Hematopoietic multipotent progenitor cell treated with erythropoietin and hydrocortisone succinate and interleukin-3 and kit ligand, for 15 days (in vitro differentiated cells): Measurements from ENCODE around the gene BLNK.

Experiments used
- DNase-seq: peaks from one replicate; pipeline ENCODE4 v3.0.0-alpha.2; 2015; ENCODE audit warnings: low spot score

The BLNK gene

DNA sequence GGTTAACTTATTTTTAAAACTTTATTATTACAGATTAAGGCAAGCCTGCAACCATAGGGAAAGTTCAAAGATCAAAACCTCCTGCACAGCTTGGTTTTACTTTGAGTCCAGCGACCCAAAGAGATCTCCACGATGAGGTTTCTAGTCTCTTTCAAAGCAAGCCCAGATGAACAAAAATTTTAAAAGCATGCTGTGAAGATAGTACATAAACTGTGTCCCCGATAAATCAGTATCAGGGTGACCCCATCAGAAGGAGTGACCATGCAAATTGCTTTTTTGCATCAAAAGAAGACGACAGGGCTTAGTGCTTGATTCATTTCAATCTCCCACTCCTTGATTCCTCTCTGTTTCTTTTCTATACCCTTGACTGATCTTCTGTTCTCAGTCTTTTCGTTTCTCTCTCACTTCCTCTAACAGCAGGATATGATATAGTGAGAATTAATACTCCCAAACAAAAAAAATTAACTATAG, 16.8 kb upstream of the BLNK start:
- DNase-seq = no peak

DNA sequence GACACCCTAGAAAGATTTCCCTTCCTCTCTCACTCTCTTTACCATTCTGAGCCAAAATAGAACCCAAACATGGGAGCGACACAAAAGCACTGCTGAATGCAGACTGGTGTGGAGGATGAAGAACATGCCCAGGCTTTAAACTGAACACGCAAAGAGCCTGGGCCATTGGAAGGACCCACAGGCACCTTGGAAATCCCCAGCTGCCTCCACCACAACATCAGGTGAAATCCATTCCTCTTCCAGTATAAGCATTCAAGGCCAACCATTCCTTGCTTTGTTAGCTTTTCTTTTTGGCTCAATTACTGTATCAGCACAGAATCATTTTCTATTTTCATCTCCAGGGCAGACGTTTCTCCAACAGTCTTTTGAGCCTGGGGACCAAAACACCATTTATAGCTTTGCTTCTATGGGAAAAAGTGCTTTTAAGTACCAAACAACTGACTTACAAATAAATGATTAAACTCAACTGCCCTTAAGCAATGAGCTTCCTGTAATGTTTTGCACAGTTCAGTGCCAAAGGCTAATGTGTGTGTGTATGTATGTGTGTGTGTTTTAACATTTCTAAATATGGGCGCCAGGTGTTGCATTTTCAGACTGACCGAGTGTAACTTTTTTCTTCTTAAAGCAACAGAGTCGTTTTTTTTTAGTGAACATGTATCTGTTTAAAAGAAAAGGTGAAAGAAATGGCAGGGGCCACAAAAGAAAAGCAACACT, 16.2 kb upstream of the BLNK start:
- DNase-seq = no peak

DNA sequence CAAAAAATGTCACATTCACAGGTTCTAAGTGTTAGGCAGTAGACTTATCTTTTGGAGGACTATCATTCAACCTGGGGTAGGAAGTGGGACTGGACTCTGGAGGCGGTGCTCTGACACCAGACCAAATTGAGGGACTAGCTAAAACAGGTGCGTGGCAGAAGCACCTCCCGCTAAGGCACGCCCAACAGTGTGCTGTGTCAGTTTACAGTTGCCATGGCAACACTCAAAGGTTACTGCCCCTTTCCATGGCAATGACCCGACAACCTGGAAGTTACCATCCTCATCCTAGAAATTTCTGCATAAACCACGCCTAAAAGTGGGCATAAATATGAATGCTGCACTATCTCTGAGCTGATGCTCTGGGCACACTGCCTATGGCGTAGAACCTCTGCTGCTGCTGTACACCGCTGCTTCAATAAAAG, 14.0 kb upstream of the BLNK start:
- no peak for DNase-seq

DNA sequence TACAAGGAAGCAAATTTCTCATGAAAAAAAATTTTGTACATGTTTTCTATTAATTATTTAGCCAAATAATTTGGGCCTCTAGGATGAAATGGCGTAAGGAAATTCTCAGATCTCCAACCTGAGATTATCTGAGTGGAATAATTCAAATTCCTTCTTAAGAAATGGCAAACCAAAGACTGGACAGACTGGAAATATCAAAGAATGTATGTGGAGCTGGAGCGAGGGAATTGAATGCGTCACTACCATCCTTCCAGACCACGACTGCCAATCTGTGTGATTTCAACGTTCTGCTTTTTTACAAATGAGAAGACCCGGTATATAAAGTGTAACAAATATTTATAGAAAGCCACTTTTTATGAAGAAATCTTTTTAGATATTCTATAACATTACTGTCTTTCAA, 12.4 kb upstream of the BLNK start:
- DNase-seq = no peak

DNA sequence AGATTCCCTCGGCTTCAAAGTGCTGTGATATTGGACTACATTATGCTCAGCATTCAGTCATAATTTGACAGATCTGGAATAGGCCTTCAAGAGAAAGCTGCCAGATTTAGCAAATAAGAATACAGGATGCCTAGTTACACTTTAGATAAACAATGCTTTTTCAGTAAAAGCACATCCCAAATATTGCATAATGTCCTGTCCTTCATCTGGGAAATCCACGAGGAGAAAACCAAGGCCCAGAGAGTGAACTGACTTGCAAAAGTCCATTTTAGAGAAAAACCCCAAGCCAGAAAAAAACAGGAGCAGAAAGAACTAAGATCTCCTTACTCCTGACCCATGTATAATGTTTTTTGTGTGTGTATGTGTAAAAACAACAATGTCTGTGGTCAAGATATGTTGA, 12.0 kb upstream of the BLNK start:
- DNase-seq = no peak

DNA sequence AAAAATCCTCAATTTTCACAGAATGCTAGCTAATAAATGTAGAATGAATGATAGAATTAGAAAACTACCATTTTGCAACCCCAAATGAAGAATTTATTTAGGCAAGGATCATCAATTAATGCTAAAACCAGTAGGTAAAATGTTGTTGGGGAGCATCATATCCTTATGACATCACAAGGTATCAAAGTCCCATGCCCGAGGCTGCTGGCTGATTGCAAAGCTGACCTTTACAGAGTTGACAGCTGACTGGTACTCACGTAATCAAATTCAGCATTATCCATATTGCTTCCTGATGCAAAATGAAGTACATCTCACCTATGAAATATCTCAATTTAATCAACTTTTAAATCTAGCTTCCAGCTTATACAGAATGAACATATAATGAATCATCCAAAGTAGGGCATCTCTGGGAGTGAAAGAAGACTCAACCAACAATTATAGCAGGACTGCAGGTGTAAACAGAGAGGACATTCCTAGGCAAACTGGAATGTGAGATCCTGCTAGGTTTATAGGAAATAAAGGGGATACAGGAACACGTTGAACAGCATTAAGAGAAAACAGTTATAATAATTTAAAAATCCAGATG, 10.2 kb upstream of the BLNK start:
- DNase-seq = no peak

DNA sequence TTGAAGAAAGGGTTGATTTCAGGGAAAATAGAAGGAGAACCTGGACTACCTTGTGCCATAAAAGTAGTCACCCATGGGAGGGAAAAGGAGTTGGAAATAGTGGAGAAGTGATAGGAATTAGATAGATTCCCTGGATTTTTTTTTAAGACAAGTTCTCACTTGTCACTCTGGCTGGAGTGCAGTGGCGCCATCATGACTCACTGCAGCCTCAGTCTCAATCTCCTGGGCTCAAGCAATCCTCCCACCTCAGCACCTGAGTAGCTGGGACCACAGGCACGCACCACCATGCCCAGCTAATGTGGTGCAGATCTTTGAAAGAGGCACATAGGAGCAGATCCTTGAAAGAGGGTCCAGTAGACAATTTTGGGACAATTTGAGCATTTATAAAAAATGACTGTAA, 9.5 kb upstream of the BLNK start:
- DNase-seq = no peak

DNA sequence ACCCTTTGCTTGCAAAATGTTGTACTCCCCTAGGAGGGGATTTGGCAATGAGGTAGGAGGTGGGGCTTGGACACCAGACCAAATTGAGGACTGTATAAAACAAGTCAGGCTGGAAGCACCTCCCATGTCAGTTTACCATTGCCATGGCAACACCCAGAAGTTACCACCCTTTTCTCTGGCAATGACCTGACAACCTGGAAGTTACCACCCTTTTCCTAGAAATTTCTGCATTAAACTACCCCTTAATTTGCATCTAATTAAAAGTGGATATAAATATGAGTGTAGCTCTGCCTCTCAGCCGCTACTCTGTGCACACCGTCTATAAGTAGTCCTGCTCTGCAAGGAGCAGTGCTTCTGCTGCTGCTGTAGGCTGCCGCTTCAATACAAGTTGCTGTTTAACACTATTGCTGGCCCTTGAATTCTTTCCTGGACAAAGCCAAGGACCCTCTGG, 7.8 kb upstream of the BLNK start:
- DNase-seq = no peak

DNA sequence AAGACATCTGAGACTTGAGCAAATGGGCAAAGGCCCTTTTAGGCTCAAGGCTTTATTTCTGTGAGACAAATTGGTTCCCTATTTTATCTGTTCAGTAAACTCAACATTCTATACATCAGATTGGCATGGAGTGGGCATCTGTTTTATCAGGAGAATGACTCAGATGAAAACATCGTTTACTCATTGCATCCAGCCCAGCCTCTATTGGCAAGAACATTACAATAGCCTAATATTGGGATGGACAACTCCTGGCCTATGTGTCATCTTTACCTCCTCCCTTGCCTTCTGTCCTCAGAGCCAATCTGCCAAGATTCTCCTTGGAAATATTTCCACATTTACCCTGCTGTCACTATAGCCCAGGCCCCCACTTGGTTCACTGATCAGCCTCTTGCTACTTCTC, 5.5 kb upstream of the BLNK start:
- no peak for DNase-seq

DNA sequence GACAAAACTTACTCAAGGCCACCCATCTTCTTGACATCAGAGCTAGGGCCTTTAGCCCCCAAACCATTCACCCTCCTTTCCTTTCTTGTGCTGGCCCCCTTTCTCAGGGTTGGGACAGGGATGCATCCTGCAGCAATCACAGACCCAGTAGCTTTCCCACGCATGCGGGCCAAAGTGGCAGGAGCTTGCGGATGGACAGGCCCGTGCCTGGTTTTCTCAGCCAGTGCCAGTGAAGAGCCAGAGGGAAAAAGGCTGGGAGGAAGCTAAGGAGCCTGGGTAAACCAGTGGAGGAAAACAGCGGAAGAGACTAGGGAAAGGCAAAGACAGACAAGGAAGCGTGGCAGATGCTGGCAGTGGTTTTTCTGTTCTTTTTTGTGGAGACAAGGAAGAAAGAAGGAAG, 5.1 kb upstream of the BLNK start:
- DNase-seq = no peak

DNA sequence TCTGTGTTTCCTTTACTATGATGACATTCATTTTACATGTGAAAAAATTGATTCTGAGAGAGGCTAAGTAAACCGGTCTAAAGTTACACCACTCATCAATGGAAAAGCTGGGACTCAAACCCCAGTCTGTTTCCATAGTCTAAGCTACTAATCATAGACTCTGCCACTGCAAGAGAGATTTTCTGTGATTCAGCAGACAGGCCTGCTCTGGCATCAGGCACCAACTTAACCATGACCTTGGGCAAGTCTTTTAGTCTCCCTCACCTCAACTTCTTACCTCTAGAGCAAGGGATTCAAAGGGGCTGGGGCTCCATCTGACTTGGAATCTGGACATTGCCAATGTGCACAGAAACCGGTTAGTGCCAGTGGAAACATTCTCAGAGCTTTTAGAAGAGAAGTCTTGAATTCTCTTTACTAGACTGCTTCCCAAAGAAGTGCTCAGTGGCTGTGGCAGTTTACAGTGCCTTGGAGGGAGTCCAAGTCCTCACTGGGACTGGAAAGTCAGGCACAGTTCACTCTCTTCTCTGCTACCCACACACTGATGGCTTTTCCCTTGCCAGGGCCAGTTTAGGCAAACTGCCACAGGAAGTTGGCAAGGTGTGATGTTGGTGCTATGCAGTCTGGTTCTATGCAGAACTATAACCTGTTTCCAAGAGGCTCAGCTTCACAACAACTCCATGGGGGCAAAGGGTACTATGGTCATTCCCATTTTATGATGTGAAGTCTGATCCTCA, 4.5 kb upstream of the BLNK start:
- no peak for DNase-seq

DNA sequence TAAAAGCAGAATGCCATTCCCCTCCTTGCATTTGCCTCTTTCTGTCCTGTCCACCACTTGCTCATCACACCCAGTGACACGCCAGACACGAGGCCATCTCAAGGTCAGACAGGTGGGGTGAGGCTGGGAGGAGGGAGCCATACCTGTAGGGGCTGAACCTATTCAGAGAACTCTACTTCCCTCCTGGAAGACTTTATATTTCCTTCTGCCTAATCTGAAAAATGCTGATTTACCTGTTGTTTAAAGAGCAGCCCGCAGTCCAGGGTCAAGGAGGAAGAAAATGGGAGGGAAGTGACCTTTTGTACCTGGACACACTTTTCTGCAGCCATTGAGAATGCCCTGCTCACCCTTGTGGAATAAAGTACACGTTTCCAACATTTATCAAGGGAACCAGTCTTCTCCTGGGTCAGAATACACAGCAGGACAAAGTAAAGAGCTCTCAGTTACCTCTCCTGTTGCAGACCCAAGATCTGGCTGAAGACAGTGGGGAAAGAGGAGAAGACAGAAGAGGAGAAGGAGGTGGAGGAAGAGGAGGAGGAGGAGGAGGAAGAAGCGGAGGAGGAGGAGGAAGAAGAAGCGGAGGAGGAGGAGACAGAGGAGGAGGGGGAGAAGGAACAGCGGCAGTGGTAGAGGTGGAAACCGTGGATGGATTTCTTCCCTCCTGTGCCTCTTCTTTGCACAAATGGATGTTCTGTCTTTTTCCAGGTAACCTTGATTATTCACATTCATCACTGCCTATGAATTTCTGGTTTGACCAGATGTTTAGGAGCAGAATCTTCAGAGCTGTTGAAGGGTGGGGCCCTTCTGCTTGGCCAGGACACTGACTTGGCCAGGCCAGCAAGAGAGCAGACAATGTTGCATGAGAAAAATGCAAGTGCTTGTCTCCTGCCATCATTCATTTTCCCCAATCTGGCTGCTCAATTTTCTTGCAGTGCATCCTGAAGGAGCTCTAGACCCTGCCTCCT, 1.2 kb upstream of the BLNK start:
- no peak for DNase-seq

DNA sequence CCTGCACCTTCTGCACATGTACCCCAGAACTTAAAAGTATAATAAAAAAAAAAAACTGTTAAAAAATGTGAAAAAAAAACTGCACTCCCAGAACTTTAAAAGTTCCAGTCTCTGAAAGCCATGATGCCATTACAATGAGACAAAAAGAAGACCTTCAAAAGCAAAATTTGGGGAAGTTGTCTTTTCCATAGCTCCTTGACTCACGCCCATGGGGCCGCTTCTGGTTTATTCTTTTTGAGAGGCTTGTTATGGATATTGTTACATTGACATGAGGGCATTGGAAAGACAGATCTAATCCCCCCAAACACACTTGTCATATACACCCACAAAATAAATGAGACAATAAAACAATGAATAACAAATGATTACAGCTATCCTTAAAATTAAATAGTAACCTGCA, 798 bp downstream of the BLNK start:
- no peak for DNase-seq

DNA sequence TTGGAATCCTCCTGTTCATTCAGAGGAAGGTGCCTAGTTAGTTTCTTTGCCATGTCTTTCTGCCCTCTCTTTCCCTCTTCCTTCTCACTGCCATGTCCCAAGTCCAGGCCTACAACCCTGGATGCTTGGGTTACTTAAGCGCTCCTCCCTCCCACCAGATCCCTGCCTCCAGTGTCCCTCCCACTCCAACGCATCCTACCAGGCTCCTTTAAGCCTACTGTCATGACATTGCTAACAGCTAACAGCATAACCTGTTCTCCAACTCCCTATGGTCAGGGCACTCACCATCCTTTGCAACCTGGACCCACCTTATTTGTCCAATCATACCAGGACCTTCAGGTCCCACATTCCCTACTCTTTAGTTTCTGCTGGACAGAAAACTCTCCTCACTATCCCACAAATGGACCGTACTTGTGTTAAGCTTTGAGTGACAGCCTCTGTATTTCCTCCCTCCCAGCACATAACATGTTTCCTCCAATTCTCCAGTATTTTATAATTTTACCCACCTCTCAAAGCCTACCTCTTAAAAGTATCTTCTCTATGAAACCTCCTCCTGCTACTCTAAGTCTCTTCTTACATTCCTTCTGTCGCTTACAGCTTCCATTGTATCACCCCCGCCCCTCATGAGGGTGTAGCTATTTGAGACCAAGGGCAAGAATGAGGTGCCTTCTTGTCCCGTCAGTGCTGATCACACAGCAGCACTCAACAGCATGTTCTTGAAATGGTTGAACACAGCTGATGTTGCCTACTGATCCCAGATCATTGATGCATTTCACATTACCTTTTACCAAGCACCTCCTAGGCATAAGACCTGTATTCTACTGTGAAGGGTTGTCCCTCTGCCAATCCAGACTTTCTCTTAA, 1.7 kb downstream of the BLNK start:
- DNase-seq = no peak

DNA sequence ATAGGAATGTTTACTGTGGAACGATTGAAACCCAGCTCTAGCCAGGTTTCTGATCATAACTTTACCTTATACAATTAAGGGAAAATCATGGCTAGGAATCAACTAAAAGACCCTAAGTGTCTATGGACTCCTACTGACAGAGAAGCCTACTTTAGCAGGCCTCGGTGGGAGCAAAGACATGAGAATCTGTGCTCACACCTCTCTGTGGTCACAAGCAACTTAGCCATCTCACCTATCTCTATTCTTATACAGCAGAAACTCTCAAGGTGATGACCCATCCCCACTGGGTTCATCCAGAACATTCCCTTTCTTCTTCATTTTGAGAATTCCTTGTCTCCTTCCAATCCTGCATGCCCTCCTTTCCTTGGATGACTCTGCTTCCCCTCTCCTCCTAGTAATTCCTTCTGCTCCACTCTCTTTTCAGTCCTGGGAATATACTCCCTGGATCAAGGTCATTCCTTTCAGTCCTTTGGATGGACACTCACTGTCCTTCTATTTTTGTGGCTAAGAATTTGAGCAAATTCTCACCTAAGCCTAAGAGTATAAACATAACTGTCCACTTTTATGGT, 2.9 kb downstream of the BLNK start:
- DNase-seq = no peak

DNA sequence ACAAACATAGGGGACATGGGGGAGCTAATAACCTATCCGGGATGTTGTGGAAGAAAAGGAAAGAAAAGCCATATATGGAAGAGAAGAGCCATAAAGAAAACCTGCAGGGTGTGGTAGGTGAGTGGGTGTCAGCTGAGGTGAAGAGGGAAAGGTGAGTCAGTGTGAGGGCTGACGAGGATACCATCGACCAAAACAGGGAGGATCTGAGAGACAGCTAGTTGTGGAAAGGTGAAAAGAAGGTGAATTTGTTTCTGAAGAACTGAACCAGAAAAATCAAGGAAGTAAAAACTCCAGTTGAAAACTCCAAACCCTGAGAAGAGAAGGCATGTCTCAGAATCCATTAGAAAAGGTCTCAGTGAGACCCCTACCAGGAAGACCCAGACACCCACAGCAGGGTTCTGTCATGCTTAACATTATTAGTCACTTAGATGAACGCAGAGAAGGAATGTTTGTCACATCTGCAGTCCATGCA, 4.1 kb downstream of the BLNK start:
- no peak for DNase-seq

DNA sequence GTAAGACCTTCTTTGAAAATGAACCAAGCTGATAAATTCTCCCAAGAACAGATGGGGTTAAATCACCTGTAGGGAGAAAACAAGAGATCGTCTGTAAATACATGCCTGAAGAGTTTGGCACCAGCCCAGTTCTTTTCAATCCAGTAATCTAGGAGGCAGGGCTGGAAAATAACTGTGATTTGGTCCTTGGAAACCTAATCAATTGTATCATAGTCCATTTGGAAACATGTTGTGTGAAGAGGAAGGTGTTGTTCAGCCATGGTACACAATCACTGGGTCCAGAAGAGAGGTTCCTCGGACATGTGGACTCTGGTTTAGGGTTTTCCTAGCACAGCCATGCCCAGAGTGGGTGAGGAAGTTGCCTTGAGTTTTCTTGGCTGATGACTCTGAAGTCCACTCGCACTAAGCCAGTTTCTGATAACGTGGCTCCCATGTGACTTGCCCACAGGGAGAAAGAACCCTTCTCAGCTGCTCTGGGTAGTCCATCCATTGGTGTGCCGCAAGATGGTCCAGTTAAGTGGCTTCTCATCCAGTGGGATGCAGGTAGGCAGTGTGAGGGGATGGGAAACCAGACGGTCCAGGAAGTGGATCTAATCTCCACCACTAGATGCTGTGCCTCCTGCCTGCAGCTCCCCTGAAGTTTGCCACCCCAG, 5.1 kb downstream of the BLNK start:
- no peak for DNase-seq

DNA sequence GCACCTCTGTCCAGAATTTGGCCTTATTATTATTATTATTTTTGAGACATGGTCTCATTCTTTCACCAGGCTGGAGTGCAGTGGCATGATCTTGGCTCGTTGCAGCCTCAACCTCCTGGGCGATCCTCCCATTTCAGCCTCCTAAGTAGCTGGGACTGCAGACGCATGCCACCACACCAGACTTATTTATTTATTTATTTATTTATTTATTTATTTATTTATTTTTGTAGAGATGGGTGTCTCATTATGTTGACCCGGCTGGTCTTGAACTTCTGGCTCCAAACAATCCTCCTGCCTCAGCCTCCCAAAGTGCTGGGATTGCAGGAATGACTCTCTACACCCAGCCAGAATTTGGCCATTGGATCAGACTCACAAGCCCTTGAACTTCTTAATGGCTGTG, 6.4 kb downstream of the BLNK start:
- DNase-seq = no peak

DNA sequence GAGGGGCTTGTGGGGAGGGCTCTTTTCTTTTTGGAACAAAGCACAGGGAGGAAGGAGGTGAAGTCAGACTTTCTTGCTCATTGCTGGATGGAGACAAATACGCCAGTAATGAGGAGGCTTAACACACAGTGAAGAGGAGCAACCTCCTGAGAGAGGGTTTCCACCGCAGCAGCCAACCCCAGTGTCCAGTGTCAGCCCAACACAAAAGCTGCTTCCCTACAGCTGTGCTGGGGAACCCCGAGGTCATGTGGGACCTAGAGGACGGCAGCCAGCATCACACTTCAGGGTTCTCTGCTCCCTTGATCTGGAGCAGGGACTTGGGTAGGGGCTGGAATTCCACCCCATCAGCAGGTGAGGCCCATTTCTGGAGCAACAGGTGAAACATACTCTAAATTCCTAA, 7.7 kb downstream of the BLNK start:
- DNase-seq = no peak

DNA sequence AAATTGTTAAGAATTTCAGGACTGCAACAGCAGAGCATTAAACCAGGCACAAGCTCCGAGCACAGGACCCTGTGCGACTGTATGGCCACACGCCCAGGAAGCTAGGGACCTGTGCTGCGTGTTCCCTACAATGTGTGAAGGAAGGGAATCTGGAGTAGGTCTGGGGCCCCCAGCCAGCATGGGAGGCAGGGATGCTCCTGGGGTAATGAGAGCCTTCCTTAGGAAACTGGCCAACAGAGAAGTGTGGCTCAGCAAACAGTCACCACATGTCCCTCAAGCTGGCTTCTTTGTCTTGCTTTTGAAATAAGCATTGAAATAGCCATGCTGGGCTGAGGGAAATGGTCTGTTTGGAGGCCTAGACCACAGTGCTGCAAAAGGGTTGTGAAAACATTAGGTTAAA, 8.2 kb downstream of the BLNK start:
- DNase-seq = no peak
